DOHH2 (cell line): ENCODE measurements around the gene SUPT5H.

Source experiments
- H3F3A ChIP-seq: fragments of 200-600 bp; sonication (generic), shearing (Covaris generic); 2 replicates; pipeline ENCODE4 v1.6.0; 2016; ENCODE audit warnings: antibody characterized with exemption, mild to moderate bottlenecking; ENCODE audit not compliant: control insufficient read depth, insufficient read depth
- H3K27ac ChIP-seq: fragments of 200-600 bp; sonication (generic); 2 replicates; pipeline ENCODE4 v1.5.1; 2014; ENCODE audit warnings: low read depth, mild to moderate bottlenecking, low read length, moderate library complexity
- H3K27me3 ChIP-seq: fragments of 200-600 bp; sonication (generic); 2 replicates; pipeline ENCODE4 v1.6.1; 2014; ENCODE audit warnings: mild to moderate bottlenecking, low read length, mixed read lengths; ENCODE audit not compliant: control insufficient read depth
- H3K36me3 ChIP-seq: fragments of 200-600 bp; sonication (generic); 2 replicates; pipeline ENCODE4 v1.6.1; 2014; ENCODE audit warnings: mild to moderate bottlenecking, low read length, moderate library complexity, mixed read lengths; ENCODE audit not compliant: control insufficient read depth
- H3K4me1 ChIP-seq: fragments of 200-600 bp; sonication (generic); 2 replicates; pipeline ENCODE4 v1.6.1; 2014; ENCODE audit warnings: mild to moderate bottlenecking, low read length, mixed read lengths; ENCODE audit not compliant: control insufficient read depth
- H3K4me2 ChIP-seq: fragments of 200-600 bp; sonication (generic); 2 replicates; pipeline ENCODE4 v1.6.0; 2014; ENCODE audit warnings: mild to moderate bottlenecking, low read length, moderate library complexity
- H3K4me3 ChIP-seq: fragments of 200-600 bp; sonication (generic); 2 replicates; pipeline ENCODE4 v1.5.1; 2014; ENCODE audit warnings: mild to moderate bottlenecking, low read length, mixed read lengths
- H3K79me2 ChIP-seq: fragments of 200-600 bp; sonication (generic); 2 replicates; pipeline ENCODE4 v1.6.1; 2014; ENCODE audit warnings: mild to moderate bottlenecking, low read length, mixed read lengths; ENCODE audit not compliant: control insufficient read depth
- H3K9me2 ChIP-seq: fragments of 200-600 bp; sonication (generic); replicated peaks from 2 replicates; pipeline ENCODE4 v1.6.1; 2014; ENCODE audit warnings: mild to moderate bottlenecking, low read length, mixed read lengths; ENCODE audit not compliant: control insufficient read depth
- H3K9me3 ChIP-seq: fragments of 200-600 bp; sonication (generic); 2 replicates; pipeline ENCODE4 v1.6.1; 2014; ENCODE audit warnings: antibody characterized with exemption, low read length, mixed read lengths; ENCODE audit not compliant: control insufficient read depth, insufficient read depth
- H4K20me1 ChIP-seq: fragments of 200-600 bp; sonication (generic); 2 replicates; pipeline ENCODE4 v1.6.0; 2014; ENCODE audit warnings: low read depth, mild to moderate bottlenecking, antibody characterized with exemption, low read length, moderate library complexity; ENCODE audit not compliant: control insufficient read depth, insufficient read depth
- EZH2phosphoT487 ChIP-seq: fragments of 200-600 bp; sonication (generic); IDR thresholded peaks from 2 replicates; pipeline ENCODE4 v1.6.1; 2017; ENCODE audit warnings: borderline replicate concordance, mild to moderate bottlenecking, antibody characterized with exemption, low read length, moderate library complexity, mixed read lengths
- TF ChIP-seq, protein P1 (sequence below): fragments of 200-600 bp; sonication (generic); IDR thresholded peaks from one replicate; pipeline ENCODE4 v1.5.1; 2014; ENCODE audit warnings: antibody characterized with exemption, mild to moderate bottlenecking, low read depth, low read length; ENCODE audit not compliant: poor library complexity, severe bottlenecking

The SUPT5H gene

DNA sequence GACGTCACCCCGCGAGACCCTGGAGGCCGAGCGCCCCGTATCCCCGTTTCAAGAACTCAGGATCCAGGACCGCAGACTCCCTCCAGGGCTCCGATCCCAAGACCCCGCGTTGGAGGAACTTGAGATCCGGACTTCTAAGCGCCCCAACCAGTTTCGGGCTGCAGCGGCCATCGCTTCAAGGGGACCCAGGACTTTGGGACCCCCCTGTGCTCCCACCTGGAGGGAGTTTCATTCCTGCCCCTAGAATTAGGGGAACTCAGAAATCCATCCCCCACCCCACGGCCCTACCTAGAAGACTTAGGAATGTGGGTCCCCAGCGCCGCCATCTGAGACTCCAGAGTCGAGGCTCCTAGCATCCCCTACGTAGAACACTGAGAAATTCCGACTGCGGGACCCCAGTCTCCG, 32.5 kb upstream of the SUPT5H start:
- Histone ChIP-seq H3K9me3 (no peaks in the 10 kb centered on the region), H3K27me3 (no peaks in the 10 kb centered on the region), H3K27ac (peak overlapping the region; percentile 70), H3K4me2 (peak overlapping the region; percentile 83), H3K4me3 (peak overlapping the region; percentile 88), H3K36me3 (peaks cover 26% of the 10 kb centered on the region), H4K20me1 (peaks cover 11% of the 10 kb centered on the region), H3K9me2 (no peaks in the 10 kb centered on the region), H3K79me2 (peaks cover 44% of the 10 kb centered on the region), H3F3A (peaks cover 29% of the 10 kb centered on the region), H3K4me1 (peaks cover 42% of the 10 kb centered on the region)
- no peak for TF ChIP-seq EZH2phosphoT487
- TF ChIP-seq, protein P1, sequence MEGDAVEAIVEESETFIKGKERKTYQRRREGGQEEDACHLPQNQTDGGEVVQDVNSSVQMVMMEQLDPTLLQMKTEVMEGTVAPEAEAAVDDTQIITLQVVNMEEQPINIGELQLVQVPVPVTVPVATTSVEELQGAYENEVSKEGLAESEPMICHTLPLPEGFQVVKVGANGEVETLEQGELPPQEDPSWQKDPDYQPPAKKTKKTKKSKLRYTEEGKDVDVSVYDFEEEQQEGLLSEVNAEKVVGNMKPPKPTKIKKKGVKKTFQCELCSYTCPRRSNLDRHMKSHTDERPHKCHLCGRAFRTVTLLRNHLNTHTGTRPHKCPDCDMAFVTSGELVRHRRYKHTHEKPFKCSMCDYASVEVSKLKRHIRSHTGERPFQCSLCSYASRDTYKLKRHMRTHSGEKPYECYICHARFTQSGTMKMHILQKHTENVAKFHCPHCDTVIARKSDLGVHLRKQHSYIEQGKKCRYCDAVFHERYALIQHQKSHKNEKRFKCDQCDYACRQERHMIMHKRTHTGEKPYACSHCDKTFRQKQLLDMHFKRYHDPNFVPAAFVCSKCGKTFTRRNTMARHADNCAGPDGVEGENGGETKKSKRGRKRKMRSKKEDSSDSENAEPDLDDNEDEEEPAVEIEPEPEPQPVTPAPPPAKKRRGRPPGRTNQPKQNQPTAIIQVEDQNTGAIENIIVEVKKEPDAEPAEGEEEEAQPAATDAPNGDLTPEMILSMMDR, result peak; percentile 24

DNA sequence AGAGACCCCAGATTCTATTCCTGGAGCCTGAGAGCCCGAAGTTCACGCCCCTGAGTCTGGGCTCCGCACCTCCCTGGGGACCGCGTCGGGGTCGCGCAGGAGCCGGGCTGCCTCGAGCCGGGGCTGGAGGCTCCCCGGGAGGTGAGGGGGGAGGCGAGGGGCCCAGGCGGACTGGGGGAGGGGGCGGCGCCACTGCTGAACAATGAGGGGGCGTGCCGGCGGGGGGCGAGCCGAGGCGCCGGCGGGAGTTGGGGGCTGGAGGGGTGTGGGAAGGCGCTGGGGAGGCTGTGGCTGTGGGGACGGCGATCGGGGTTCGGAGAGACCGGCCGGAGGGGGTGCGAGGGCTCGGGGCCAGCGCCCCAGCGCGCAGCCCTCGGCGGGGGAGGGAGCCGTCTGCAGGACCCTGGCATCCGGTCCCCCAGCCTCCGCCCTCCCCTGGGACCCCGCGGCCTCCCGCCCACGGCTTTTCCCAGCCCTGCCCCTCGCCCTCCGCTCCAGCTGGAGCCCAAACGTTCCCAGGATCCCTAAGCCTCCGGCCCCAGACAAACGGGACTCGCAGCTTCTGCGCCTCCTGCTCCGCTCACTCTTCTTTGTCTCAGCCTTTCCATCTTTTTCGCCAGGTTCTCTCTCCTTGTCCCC, 32.0 kb upstream of the SUPT5H start:
- H3K4me1 ChIP-seq, result peaks cover 42% of the 10 kb centered on the region
- peaks cover 39% of the 10 kb centered on the region for H3K79me2 ChIP-seq

DNA sequence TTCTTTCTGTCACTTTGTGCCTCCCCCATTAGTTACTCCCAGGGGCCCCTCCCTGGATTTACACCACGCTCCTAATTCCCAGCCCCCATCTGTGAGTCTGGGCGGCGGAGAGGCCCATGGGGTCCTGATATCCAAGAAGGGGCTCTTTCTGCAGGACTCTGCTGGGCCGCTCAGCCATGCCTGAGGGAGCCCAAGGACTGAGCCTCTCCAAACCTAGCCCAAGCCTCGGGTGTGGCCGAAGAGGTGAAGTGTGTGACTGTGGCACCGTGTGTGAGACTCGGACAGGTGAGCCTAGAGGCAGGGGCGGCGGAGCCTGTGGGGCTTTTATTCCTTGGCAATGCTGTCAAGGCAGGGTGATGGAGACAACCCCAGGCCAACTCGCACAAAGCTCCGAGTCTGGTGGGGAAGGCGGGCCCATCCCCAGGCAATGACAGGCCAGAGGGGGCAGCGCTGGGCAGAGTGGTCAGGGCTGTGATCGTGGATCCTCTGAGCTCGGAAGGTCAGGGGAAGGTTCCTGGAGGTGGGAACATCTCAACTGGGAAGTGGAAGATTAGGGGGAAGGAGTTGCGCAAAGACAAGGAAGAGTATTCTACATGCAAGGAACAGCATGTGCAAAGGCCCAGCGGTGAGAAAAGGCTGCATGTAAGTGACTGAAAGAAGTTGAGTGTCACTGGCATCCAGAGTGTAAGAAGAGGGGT, 31.3 kb upstream of the SUPT5H start:
- H4K20me1 ChIP-seq, result peaks cover 5% of the 10 kb centered on the region; the same call in 1 of the 2 replicates
- peaks cover 20% of the 10 kb centered on the region for H3K36me3 ChIP-seq
- peak overlapping the region; percentile 88 for H3K4me3 ChIP-seq
- H3K27ac ChIP-seq, result 0 out of 2 replicates have a peak overlapping the region, but pooled peaks have one; percentile 70
- TF ChIP-seq, protein P1, result peak; percentile 35
- no peak for TF ChIP-seq EZH2phosphoT487
- H3K4me1 ChIP-seq, result peaks cover 37% of the 10 kb centered on the region
- no peaks in the 10 kb centered on the region for H3K27me3 ChIP-seq
- H3K4me2 ChIP-seq, result peak overlapping the region; percentile 83
- H3K79me2 ChIP-seq, result peaks cover 33% of the 10 kb centered on the region
- peaks cover 22% of the 10 kb centered on the region for H3F3A ChIP-seq
- H3K9me2 ChIP-seq, result no peaks in the 10 kb centered on the region
- H3K9me3 ChIP-seq, result no peaks in the 10 kb centered on the region

More for the DNA sequence above, 32.0 kb upstream of the SUPT5H start:
- TF ChIP-seq, protein P1, result no peak
- TF ChIP-seq EZH2phosphoT487, result no peak
- Histone ChIP-seq H3K4me3 (peak overlapping the region; percentile 88), H3K4me2 (peak overlapping the region; percentile 83), H3F3A (peaks cover 28% of the 10 kb centered on the region), H3K27ac (peak overlapping the region; percentile 70), H3K36me3 (peaks cover 21% of the 10 kb centered on the region), H3K9me3 (no peaks in the 10 kb centered on the region), H4K20me1 (peaks cover 6% of the 10 kb centered on the region; the same call in 1 of the 2 replicates), H3K9me2 (no peaks in the 10 kb centered on the region), H3K27me3 (no peaks in the 10 kb centered on the region)
